GM12878 (cell line): ENCODE data around the gene SELENOM. TPM values are rescaled to one million over a fixed set of nuclear protein-coding genes. Genes with fewer than 3 reads are reported as not detected.

Experiments
- ATAC-seq: fragments of 200-7000 bp; cut with Tn5 transposase; 3 replicates; pipeline ENCODE4 v1.9.1; 2020; ENCODE audit warnings: mild to moderate bottlenecking, moderate library complexity
- Bru-seq: library from RNA; stranded (reverse); fragments of 400-500 nt; gene quantifications from one replicate; lab custom pipeline; 2021; lab: Mats Ljungman, UMichigan
- BruChase-seq, 2 experiments: library from RNA; stranded (reverse); fragments of 400-500 nt; gene quantifications; one replicate each; lab custom pipeline; 2021; lab: Mats Ljungman, UMichigan
- BruUV-seq: library from RNA; stranded (reverse); fragments of 400-500 nt; replicated peaks from 2 replicates; lab custom pipeline; 2021; lab: Mats Ljungman, UMichigan
- CTCF ChIA-PET: fragments of 300-600 bp; sonication (Branson Sonifier 250); formaldehyde crosslinking; extraction: SDS; loops from one replicate; lab custom pipeline; 2021; ENCODE audit warnings: inconsistent platforms; lab: Yijun Ruan, JAX
- POLR2A ChIA-PET: fragments of 350-600 bp; formaldehyde crosslinking; extraction: SDS; loops from one replicate; lab custom pipeline; 2021; ENCODE audit warnings: inconsistent platforms; lab: Charles Lee
- RAD21 ChIA-PET: fragments of 300-600 bp; sonication (Branson Sonifier 250); formaldehyde crosslinking; loops from one replicate; lab custom pipeline; 2023; ENCODE audit warnings: antibody characterized with exemption; ENCODE audit not compliant: unreplicated experiment; lab: Charles Lee
- SMC1A ChIA-PET: fragments of 300-600 bp; sonication (Branson Sonifier 250); formaldehyde crosslinking; loops from one replicate; lab custom pipeline; 2023; ENCODE audit not compliant: unreplicated experiment, uncharacterized antibody; lab: Charles Lee
- DNase-seq: peaks from one replicate; pipeline ENCODE4 v3.0.0-alpha.2; 2011; ENCODE audit warnings: low read depth, low spot score
- FAIRE-seq: peaks from 3 replicates; lab custom pipeline; 2011; peaks lifted over from hg19 to GRCh38; lab: Jason Lieb, UNC
- H2AFZ ChIP-seq: 2 replicates; pipeline ENCODE4 v1.6.0; 2011; ENCODE audit warnings: low read depth, low read length, control low read depth; ENCODE audit not compliant: control insufficient read depth
- H3K27ac ChIP-seq: 2 replicates; pipeline ENCODE4 v1.5.1; 2011; ENCODE audit warnings: control low read depth; ENCODE audit not compliant: control insufficient read depth, insufficient read depth
- H3K27me3 ChIP-seq, 2 experiments: replicated peaks in 1 of 2; 2 replicates each; pipeline versions ENCODE4 v1.6.0 to v1.6.1; 2011; ENCODE audit warnings: low read length in 1 of 2; ENCODE audit not compliant: control insufficient read depth in 2 of 2, insufficient read depth in 2 of 2
- H3K36me3 ChIP-seq, 2 experiments: 2 replicates each; pipeline ENCODE4 v1.5.1; 2011; ENCODE audit warnings: low read length in 1 of 2; ENCODE audit not compliant: control insufficient read depth in 2 of 2, insufficient read depth in 2 of 2
- H3K4me1 ChIP-seq: 2 replicates; pipeline ENCODE4 v1.6.1; 2011; ENCODE audit warnings: mild to moderate bottlenecking, low read length, moderate library complexity, mixed read lengths; ENCODE audit not compliant: control insufficient read depth, insufficient read depth
- H3K4me2 ChIP-seq: 2 replicates; pipeline ENCODE4 v1.6.0; 2011; ENCODE audit warnings: control low read depth; ENCODE audit not compliant: control insufficient read depth, insufficient read depth
- H3K4me3 ChIP-seq: fragments of 200-600 bp; sonication (generic); 2 replicates; pipeline ENCODE4 v1.5.1; 2016
- H3K79me2 ChIP-seq: 2 replicates; pipeline ENCODE4 v1.6.0; 2011; ENCODE audit warnings: low read length; ENCODE audit not compliant: control insufficient read depth, insufficient read depth
- H3K9ac ChIP-seq: 2 replicates; pipeline ENCODE4 v1.8.0; 2011; ENCODE audit warnings: low read length, control low read depth, mixed read lengths; ENCODE audit not compliant: control insufficient read depth, insufficient read depth
- H3K9me3 ChIP-seq: replicated peaks from 3 replicates; pipeline ENCODE4 v1.5.1; 2011; ENCODE audit warnings: mild to moderate bottlenecking, low read length; ENCODE audit not compliant: control insufficient read depth, insufficient read depth
- H4K20me1 ChIP-seq: 2 replicates; pipeline ENCODE4 v1.6.0; 2011; ENCODE audit not compliant: control insufficient read depth, insufficient read depth
- BCL11A ChIP-seq: IDR thresholded peaks from 2 replicates; pipeline ENCODE4 v1.6.1; 2011; ENCODE audit warnings: low read depth, low read length
- CREB1 ChIP-seq: IDR thresholded peaks from 2 replicates; pipeline ENCODE4 v1.6.1; 2012; ENCODE audit warnings: low read depth, mild to moderate bottlenecking, inconsistent platforms
- FOXM1 ChIP-seq: IDR thresholded peaks from 2 replicates; pipeline ENCODE4 v1.6.1; 2012; ENCODE audit warnings: low read depth, mild to moderate bottlenecking, inconsistent platforms, low read length, moderate library complexity
- LARP7 ChIP-seq: fragments of 450-650 bp; IDR thresholded peaks from 2 replicates; pipeline ENCODE4 v1.6.1; 2017; ENCODE audit warnings: mild to moderate bottlenecking
- MAX ChIP-seq: IDR thresholded peaks from 2 replicates; pipeline ENCODE4 v1.6.1; 2012; ENCODE audit warnings: low read depth, low read length, improper control_type of control experiment
- NR2C2 ChIP-seq: IDR thresholded peaks from 2 replicates; pipeline ENCODE4 v1.6.1; 2011; ENCODE audit warnings: borderline replicate concordance, low read depth; ENCODE audit not compliant: control insufficient read depth, insufficient read length
- RELA ChIP-seq: fragments of 450-650 bp; IDR thresholded peaks from 2 replicates; pipeline ENCODE4 v1.8.0; 2014; ENCODE audit warnings: borderline replicate concordance; ENCODE audit not compliant: partially characterized antibody
- RFX5 ChIP-seq: IDR thresholded peaks from 2 replicates; pipeline ENCODE4 v1.6.1; 2011; ENCODE audit warnings: low read depth, low read length, improper control_type of control experiment
- SMAD5 ChIP-seq: IDR thresholded peaks from 2 replicates; pipeline ENCODE4 v1.6.1; 2016; ENCODE audit warnings: antibody characterized with exemption, low read depth
- SMC3 ChIP-seq: IDR thresholded peaks from 2 replicates; pipeline ENCODE4 v1.6.1; 2011; ENCODE audit warnings: low read length, improper control_type of control experiment, borderline replicate concordance
- SREBF1 ChIP-seq: IDR thresholded peaks from 2 replicates; pipeline ENCODE4 v1.6.1; 2012; ENCODE audit warnings: mild to moderate bottlenecking, low read length
- SRF ChIP-seq, 2 experiments: IDR thresholded peaks; 2 replicates each; pipeline ENCODE4 v1.6.1; 2011; ENCODE audit warnings: low read depth in 2 of 2, low read length in 2 of 2, mild to moderate bottlenecking in 1 of 2, moderate library complexity in 1 of 2
- TBL1XR1 ChIP-seq: IDR thresholded peaks from 2 replicates; pipeline ENCODE4 v1.6.1; 2012; ENCODE audit warnings: low read depth, low read length, improper control_type of control experiment
- USF1 ChIP-seq: IDR thresholded peaks from 2 replicates; pipeline ENCODE4 v1.6.1; 2011; ENCODE audit warnings: borderline replicate concordance, low read depth, mild to moderate bottlenecking, moderate library complexity, mixed read lengths, low read length; ENCODE audit not compliant: insufficient read depth; ENCODE audit errors: extremely low read length
- ZNF384 ChIP-seq: IDR thresholded peaks from 2 replicates; pipeline ENCODE4 v1.6.1; 2012; ENCODE audit warnings: low read depth, mild to moderate bottlenecking, low read length, improper control_type of control experiment, borderline replicate concordance
- ZNF622 ChIP-seq: fragments of 450-650 bp; IDR thresholded peaks from 2 replicates; pipeline ENCODE4 v1.6.1; 2017; ENCODE audit warnings: mild to moderate bottlenecking, inconsistent platforms
- WGBS: methylation state at CpG from one replicate; pipeline ENCODE4 v1.1.6; 2016; ENCODE audit warnings: low lambda C conversion rate; ENCODE audit not compliant: insufficient replicate concordance, insufficient coverage; ENCODE audit errors: missing lambda C conversion rate; 5-methylcytosine and 5-hydroxymethylcytosine counted together
- in situ Hi-C: fragments of 300-500 bp; cut with MboI; formaldehyde crosslinking; loops from 9 replicates; pipeline ENCODE4 v1.14.3; 2018; ENCODE audit warnings: mixed read lengths
- intact Hi-C: fragments of 100-400 bp; cut with micrococcal nuclease; formaldehyde crosslinking; loops from one replicate; pipeline ENCODE4 v1.14.2; 2022; ENCODE audit not compliant: unreplicated experiment
- long read RNA-seq, 2 experiments: library from polyadenylated mRNA; unstranded; transcript quantifications; one replicate each; pipeline ENCODE4 v2.0.0, GENCODE V29; 2019 to 2020
- polyA minus RNA-seq, 3 experiments: library from RNA; depleted of rRNA, polyadenylated mRNA; stranded (reverse); fragments of >200 nt; gene quantifications; 2 replicates each; pipeline ENCODE4 v1.2.3, GENCODE V29; 2011
- polyA plus RNA-seq, 11 experiments: library from polyadenylated mRNA; depleted of rRNA in 4 of 11; unstranded in 6 of 11; stranded (reverse) in 5 of 11; fragments of >200 nt; fragmentation: Nextera tagmentation in 4 of 11; fragmentation: Illumina TruSeq in 1 of 11; extraction: Ambion mirVana in 4 of 11; extraction: Trizol in 1 of 11; gene quantifications; 1 replicate in 1 of 11; 2 replicates in 10 of 11; pipeline versions ENCODE4 v1.2.1 to v1.2.3, GENCODE V29; 2011 to 2016; ENCODE audit warnings: inconsistent platforms in 2 of 11, missing spikeins in 2 of 11, low read depth in 1 of 11
- total RNA-seq, 4 experiments: library from RNA; depleted of rRNA in 3 of 4; stranded (reverse); fragments of >200 nt in 3 of 4; fragmentation: Illumina TruSeq in 1 of 4; extraction: Trizol in 1 of 4; gene quantifications; 2 replicates each; pipeline versions ENCODE4 v1.2.1 to v1.2.3, GENCODE V29; 2013 to 2021
- TF ChIP-seq, protein P1 (sequence below): fragments of 450-650 bp; IDR thresholded peaks from 2 replicates; pipeline ENCODE4 v1.6.1; 2016; ENCODE audit warnings: mild to moderate bottlenecking

SELENOM gene
- total RNA-seq (2013; cell fraction: nucleolus; rRNA removed): 1.2 TPM in 2 replicates
- total RNA-seq (2014; rRNA removed) (2.3 and 3.3 TPM in 2 replicates), total RNA-seq (2014; rRNA removed; fragmentation: Illumina TruSeq; extraction: Trizol) (1.3 and 1.7 TPM in 2 replicates), total RNA-seq (2021) (2.2 and 2.8 TPM in 2 replicates), polyA plus RNA-seq (2011; rRNA removed) (0.78 and 1.2 TPM in 2 replicates), polyA plus RNA-seq (2014; fragmentation: Illumina TruSeq; extraction: Trizol) (0.24 and 0.93 TPM in 2 replicates), polyA plus RNA-seq (2014; fragmentation: Nextera tagmentation; extraction: Ambion mirVana) (1 to 10 TPM in 1 of 2 experiments, under 1 TPM in 1; 0.80 to 1.3 TPM), polyA plus RNA-seq (2014; rRNA removed) (5.6 and 8.3 TPM in 2 replicates), polyA plus RNA-seq (2016; fragmentation: Nextera tagmentation; extraction: Ambion mirVana) (1 to 10 TPM; 3.8 to 5.2 TPM), polyA minus RNA-seq (2011; rRNA and poly(A)+ RNA removed) (0.88 TPM in 1 of 2 replicates, not detected in the other), Bru-seq, nascent RNA (percentile 30 among the genes with signal in this experiment), BruChase-seq, experiment 1, labeled RNA remaining after a 6-hour chase (percentile 35 among the genes with signal in this experiment), BruChase-seq, experiment 2, labeled RNA remaining after a 2-hour chase (percentile 26 among the genes with signal in this experiment)
- polyA plus RNA-seq (2011; ENCODE audit: low read depth): 3.1 TPM
- polyA plus RNA-seq (2011; cell fraction: cytosol; rRNA removed): 4.0 and 4.2 TPM in 2 replicates
- 2.2 and 3.1 TPM in 2 replicates for polyA plus RNA-seq (2011; cell fraction: nucleus; rRNA removed)
- polyA plus RNA-seq (2012): 7.1 and 7.2 TPM in 2 replicates
- polyA minus RNA-seq (2011; cell fraction: cytosol; rRNA and poly(A)+ RNA removed): 1.3 TPM in 1 of 2 replicates, not detected in the other
- 1.3 and 2.3 TPM in 2 replicates for polyA minus RNA-seq (2011; cell fraction: nucleus; rRNA and poly(A)+ RNA removed)
- long read RNA-seq, experiment 1, partial matches to known transcripts: 0 of 1 reads
- long read RNA-seq, experiment 1, other reads (novel, unspliced or antisense): 0 of 1 reads
- long read RNA-seq, experiment 2, partial matches to known transcripts: 0 of 1 reads
- long read RNA-seq, experiment 2, other reads (novel, unspliced or antisense): 1 of 1 reads

GRCh38 chr22:31107178-31107893 is at the start of gene SELENOM:
Gene SELENOM, minus strand, starts transcription at chr22:31107568. Its CDS starts 63 bp downstream, at chr22:31107505.
- H4K20me1 ChIP-seq: no peaks in the 10 kb centered on the region
- FAIRE-seq (peak; percentile 91), ATAC-seq (peak; percentile 94), DNase-seq (peak; percentile 53)
- no peaks in the 10 kb centered on the region for H3K36me3 ChIP-seq
- H3K79me2 ChIP-seq: no peaks in the 10 kb centered on the region
- ChIA-PET RAD21 (interaction anchor here (0.6 to 2.1 kb wide), 7 partner anchors 22 to 498 kb away, joined by 3 to 6 read pairs (median 3); no protein-coding TSS in a partner anchor), CTCF (interaction anchor here (0.8 to 3.4 kb wide), 15 partner anchors 12 to 472 kb away, joined by 3 to 19 read pairs (median 6); partner anchors contain the start of genes LIMK2 and SLC35E4), POLR2A (interaction anchor here (1.0 kb wide), 1 partner anchor 124 kb away, joined by 3 read pairs; no protein-coding TSS in a partner anchor), SMC1A (interaction anchor here (0.6 to 2.1 kb wide), 8 partner anchors 11 to 207 kb away, joined by 3 to 9 read pairs (median 5); no protein-coding TSS in a partner anchor)
- intact Hi-C loops (loop anchor here (5.0 kb wide), 1 partner anchor 165 kb away; no protein-coding TSS in a partner anchor), in situ Hi-C loops (no loop called here)
- H3K4me3 ChIP-seq: peak within 1 kb of the TSS; percentile 54
- no peaks in the 10 kb centered on the region; the same call in 1 of the 2 replicates for H3K4me1 ChIP-seq
- H3K4me2 ChIP-seq: peak within 1 kb of the TSS; percentile 83
- peak within 1 kb of the TSS; percentile 51; the same call in 1 of the 2 replicates for H3K9ac ChIP-seq
- H2AFZ ChIP-seq: peak within 1 kb of the TSS; percentile 58
- no peaks in the 10 kb centered on the region for H3K27me3 ChIP-seq
- WGBS: 6% methylated on average over 60 of the region's 67 CpGs
- no peak within 1 kb of the TSS for H3K27ac ChIP-seq
- H3K9me3 ChIP-seq: no peaks in the 10 kb centered on the region
- BruUV-seq: no TSS peak
- TF ChIP-seq SMAD5 (no peak), LARP7 (no peak), ZNF384 (no peak), ZNF622 (no peak), MAX (no peak), USF1 (no peak), FOXM1 (no peak), RELA (no peak), SRF (IDR thresholded peaks at IDR 0.05; ENCODE audit: low read depth in 2 of 2, low read length in 2 of 2) (no peak), BCL11A (no peak), SREBF1 (no peak), NR2C2 (no peak), CREB1 (peak; percentile 53; the same call in 1 of the 2 replicates), RFX5 (0 out of 2 replicates have a peak, but pooled peaks have one; percentile 11), SMC3 (peak; percentile 67; the same call in 1 of the 2 replicates), TBL1XR1 (no peak)
- TF ChIP-seq, protein P1, sequence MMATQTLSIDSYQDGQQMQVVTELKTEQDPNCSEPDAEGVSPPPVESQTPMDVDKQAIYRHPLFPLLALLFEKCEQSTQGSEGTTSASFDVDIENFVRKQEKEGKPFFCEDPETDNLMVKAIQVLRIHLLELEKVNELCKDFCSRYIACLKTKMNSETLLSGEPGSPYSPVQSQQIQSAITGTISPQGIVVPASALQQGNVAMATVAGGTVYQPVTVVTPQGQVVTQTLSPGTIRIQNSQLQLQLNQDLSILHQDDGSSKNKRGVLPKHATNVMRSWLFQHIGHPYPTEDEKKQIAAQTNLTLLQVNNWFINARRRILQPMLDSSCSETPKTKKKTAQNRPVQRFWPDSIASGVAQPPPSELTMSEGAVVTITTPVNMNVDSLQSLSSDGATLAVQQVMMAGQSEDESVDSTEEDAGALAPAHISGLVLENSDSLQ: peak; percentile 21; the same call in 1 of the 2 replicates
